ENCODE results near the gene POLDIP3. TPM values are rescaled to one million over a fixed set of nuclear protein-coding genes. Genes with fewer than 3 reads are reported as not detected.
"Not testable (repeated sequence)": the region's sequence is repeated elsewhere in the genome, so short reads cannot be mapped to it uniquely, and the experiment has no call there.

POLDIP3 gene
- total RNA-seq, 1 donor from 2014 or later = 34.7 TPM

DNA sequence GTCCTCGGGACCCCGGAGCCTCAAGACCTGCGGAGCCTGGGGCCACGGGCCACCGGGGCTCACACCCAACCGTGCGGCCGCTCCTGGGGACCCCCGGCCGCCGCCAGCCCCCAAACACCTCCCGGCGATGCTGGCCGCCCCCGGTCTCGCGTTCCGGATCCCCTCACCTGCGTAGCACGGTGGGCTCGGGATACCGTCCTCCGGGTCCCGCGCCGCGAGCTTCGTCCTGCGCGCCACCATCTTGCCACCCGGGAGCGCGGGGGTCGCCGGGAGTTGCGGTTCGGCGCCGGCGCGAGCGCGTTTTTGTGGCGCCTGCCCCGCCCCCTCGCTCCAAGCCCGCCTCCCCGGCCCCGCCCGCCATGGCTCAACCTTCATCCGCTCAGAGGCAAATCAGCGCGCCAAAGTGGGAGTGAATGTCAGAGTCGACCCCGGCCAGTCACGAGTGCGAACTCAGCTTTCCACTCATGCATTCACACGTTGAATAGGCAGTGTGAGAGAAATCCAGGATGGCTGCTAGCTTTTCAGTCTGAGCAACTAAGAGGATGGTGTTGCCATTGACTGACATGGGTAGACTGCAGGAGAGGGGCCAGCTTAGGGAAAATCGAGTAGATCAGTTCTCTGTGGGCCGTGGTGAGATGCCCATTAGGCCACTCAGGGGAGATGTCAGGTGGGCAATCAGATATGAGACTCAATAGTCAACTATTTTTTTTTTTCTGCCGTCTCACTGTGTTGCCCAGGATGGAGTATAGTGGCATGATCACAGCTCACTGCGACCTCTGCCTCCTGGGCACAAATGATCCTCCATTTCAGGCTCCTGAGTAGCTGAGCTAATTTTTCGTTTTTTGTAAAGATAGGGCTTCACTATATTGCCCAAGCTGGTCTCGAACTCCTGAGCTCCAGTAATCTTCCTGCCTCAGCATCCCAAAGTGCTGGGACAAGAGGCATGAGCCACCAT is 32.6 kb downstream of the POLDIP3 start:
- Histone ChIP-seq H3K27me3 (ENCODE audit: control insufficient read depth, insufficient read depth, low read length) (no peaks in the 10 kb centered on the region), H3K36me3 (ENCODE audit: control insufficient read depth, insufficient read depth, low read length) (no peaks in the 10 kb centered on the region), H3K4me3 (ENCODE audit: low read depth, low read length) (peak overlapping the region; percentile 85)
- DNase-seq (ENCODE audit: low read depth) = no peak
- no peak for TF ChIP-seq CTCF (IDR thresholded peaks at IDR 0.05; ENCODE audit: insufficient read depth, low read length, poor library complexity, severe bottlenecking)

DNA sequence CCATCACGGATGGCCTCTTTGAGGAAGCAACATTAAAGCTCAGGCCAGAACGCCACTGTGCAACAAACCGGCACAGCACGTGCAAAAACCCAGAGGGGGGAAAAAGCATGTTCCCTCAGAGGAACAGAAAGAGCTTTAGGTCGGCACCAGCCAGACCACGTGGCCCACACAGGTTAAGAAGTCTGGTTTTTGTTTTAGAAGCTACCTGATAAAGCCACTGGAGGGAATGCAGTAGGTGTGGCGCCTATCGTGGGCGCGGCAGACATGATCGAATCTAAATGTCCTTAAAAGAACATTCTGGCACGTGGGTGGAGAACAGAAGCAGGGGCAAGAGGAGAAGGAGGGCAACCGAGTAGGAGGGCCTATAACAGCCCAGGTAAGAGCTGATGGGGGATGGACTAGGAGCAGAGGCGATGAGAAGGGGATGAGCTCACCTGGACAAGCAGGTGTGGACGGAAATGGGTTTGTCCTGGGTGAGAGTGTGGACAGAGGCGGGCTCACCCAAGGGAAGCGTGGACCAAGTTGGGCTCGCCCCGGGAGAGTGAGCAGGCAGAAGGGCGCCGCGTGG is 33.4 kb downstream of the POLDIP3 start:
- H3K27me3 ChIP-seq (ENCODE audit: control insufficient read depth, insufficient read depth, low read length); DNase-seq (ENCODE audit: low read depth); H3K36me3 ChIP-seq (ENCODE audit: control insufficient read depth, insufficient read depth, low read length): not testable (repeated sequence)
- H3K4me3 ChIP-seq (ENCODE audit: low read depth, low read length) = peak overlapping the region; percentile 85

- not testable (repeated sequence) for H3K36me3 ChIP-seq (ENCODE audit: control insufficient read depth, insufficient read depth, low read length); H3K27me3 ChIP-seq (ENCODE audit: control insufficient read depth, insufficient read depth, low read length)
These were observed 34.6 kb downstream of the POLDIP3 start for GRCh38 chr22:42580040-42580439.

GRCh38 chr22:42577623-42578240 is 37.0 kb downstream of the POLDIP3 start:
- Histone ChIP-seq H3K4me3 (ENCODE audit: low read depth, low read length) (no peak overlapping the region), H3K36me3 (ENCODE audit: control insufficient read depth, insufficient read depth, low read length) (no peaks in the 10 kb centered on the region), H3K27me3 (ENCODE audit: control insufficient read depth, insufficient read depth, low read length) (no peaks in the 10 kb centered on the region)
- no peak for TF ChIP-seq CTCF (IDR thresholded peaks at IDR 0.05; ENCODE audit: insufficient read depth, low read length, poor library complexity, severe bottlenecking)
- no peak for DNase-seq (ENCODE audit: low read depth)

More at GRCh38 chr22:42580040-42580439, 34.6 kb downstream of the POLDIP3 start:
- not testable (repeated sequence) for DNase-seq (ENCODE audit: low read depth); H3K4me3 ChIP-seq (ENCODE audit: low read depth, low read length)

DNA sequence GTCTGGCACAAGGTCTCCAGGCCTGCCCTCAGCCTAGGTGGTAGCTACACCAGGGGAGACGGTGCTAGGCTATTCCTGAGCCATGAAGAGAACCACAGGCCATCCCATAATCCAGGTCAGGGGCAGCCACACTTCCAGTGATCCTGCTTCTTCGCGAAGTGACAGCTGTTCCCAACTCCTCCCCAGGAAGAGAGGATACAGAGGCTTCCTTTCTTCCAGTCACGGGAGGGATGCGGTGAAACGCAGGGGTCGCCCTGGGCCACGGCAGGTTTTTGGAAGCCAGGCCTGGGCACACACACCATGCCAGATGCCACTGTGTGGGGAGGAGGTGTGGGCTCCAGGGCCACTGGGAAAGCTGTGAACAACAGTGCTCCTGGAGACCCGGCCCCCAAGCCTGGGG is 37.5 kb downstream of the POLDIP3 start:
- H3K4me3 ChIP-seq (ENCODE audit: low read depth, low read length); DNase-seq (ENCODE audit: low read depth); H3K36me3 ChIP-seq (ENCODE audit: control insufficient read depth, insufficient read depth, low read length); H3K27me3 ChIP-seq (ENCODE audit: control insufficient read depth, insufficient read depth, low read length): not testable (repeated sequence)

DNA sequence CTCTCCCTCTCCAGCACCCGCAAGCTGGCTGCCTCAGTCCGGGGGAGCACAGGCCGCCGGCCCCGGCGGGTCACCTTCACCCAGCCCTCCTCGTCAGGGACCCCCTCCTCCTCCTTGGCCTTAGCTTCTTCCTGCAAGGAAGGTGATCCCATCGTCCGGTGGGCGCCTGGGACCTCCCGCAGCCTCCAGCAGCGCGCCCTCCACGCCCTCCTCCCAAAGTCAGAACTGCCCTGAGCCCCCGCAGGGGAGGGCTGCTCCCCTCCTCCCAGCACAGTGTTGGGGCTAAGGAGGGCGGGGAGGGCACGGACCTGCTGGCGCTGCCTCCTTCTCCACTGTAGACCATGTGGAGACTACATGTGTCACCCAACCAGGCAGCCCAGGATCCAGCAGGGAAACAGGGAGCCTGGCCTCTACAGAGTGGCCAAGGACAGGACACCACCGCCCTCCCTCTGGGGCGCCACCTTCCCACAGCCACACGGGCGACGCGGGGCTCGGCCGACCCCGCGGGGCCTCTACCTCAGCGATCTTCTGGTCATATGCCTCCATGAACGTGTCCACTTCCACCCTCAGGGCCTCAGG is 38.6 kb downstream of the POLDIP3 start:
- not testable (repeated sequence) for H3K4me3 ChIP-seq (ENCODE audit: low read depth, low read length); H3K36me3 ChIP-seq (ENCODE audit: control insufficient read depth, insufficient read depth, low read length); H3K27me3 ChIP-seq (ENCODE audit: control insufficient read depth, insufficient read depth, low read length); DNase-seq (ENCODE audit: low read depth)

DNA sequence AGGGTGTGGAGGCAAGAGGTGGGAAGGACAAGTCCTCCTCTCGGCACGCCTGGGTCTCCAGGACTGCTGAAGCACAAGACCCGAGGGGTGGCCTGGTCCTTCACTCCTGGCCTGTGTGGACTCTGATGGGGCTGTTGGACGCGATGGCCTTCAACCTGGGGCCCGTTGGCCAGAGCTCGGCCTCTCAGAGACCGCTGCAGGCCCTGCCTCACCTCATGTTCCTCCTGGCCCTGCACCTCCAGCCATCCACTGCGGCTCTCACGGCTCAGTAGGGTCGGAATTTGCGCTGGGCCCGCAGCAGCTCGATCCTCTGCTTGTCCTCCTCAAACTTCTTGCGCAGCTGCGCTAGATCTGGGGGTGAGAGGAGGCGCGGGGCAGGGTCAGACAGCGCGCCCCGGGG is 40.2 kb downstream of the POLDIP3 start:
- H3K36me3 ChIP-seq (ENCODE audit: control insufficient read depth, insufficient read depth, low read length); DNase-seq (ENCODE audit: low read depth); H3K4me3 ChIP-seq (ENCODE audit: low read depth, low read length); H3K27me3 ChIP-seq (ENCODE audit: control insufficient read depth, insufficient read depth, low read length): not testable (repeated sequence)

DNA sequence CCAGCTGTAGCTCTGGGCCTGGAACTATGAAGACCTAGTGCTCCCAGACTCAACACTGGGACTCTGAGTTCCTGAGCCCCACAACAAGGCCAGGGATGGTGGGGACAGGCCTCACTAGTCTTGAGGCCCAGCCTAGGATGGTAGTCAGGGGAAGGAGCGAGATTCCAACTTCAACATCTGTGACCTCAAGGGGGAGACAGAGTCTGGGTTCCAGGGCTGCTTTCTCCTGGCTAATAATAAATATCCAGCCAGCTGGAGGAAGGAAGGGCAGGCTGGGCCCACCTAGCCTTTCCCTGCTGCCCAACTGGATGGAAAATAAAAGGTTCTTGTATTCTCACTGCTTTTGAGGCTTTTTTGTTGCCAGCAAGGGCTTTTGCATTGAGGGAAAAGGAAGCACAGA is 40.6 kb downstream of the POLDIP3 start:
- DNase-seq (ENCODE audit: low read depth); H3K36me3 ChIP-seq (ENCODE audit: control insufficient read depth, insufficient read depth, low read length); H3K27me3 ChIP-seq (ENCODE audit: control insufficient read depth, insufficient read depth, low read length); H3K4me3 ChIP-seq (ENCODE audit: low read depth, low read length): not testable (repeated sequence)

- H3K27me3 ChIP-seq (ENCODE audit: control insufficient read depth, insufficient read depth, low read length); H3K4me3 ChIP-seq (ENCODE audit: low read depth, low read length); H3K36me3 ChIP-seq (ENCODE audit: control insufficient read depth, insufficient read depth, low read length); DNase-seq (ENCODE audit: low read depth): not testable (repeated sequence)
These were observed 43.6 kb downstream of the POLDIP3 start for GRCh38 chr22:42571068-42571467.

DNA sequence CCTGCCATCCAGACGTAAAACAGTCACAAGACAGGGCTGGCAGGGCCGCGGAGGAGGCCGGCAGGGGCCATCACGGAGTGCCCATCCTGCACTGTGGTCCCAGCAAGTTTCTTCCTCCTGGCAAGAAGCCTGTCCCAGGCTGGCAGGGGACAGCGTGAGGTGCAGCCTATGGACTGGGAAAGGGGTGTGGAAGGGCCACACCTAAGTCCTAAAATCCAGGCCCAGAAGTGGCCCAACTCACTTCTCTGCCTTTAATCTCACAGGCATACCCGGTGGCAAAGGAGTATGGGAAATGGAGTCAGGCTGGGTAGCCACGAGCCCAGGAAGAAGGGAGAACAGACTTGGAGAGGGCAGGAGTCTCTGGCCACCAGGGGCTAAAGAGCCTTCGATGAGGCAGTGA is 44.1 kb downstream of the POLDIP3 start:
- not testable (repeated sequence) for H3K27me3 ChIP-seq (ENCODE audit: control insufficient read depth, insufficient read depth, low read length); H3K36me3 ChIP-seq (ENCODE audit: control insufficient read depth, insufficient read depth, low read length); DNase-seq (ENCODE audit: low read depth); H3K4me3 ChIP-seq (ENCODE audit: low read depth, low read length)

GRCh38 chr22:42567950-42568349 is 46.7 kb downstream of the POLDIP3 start:
- H3K36me3 ChIP-seq (ENCODE audit: control insufficient read depth, insufficient read depth, low read length); H3K4me3 ChIP-seq (ENCODE audit: low read depth, low read length); H3K27me3 ChIP-seq (ENCODE audit: control insufficient read depth, insufficient read depth, low read length); DNase-seq (ENCODE audit: low read depth): not testable (repeated sequence)
